CD4-positive, alpha-beta T cell treated with Interleukin-6 for 4 hours (primary cell): ENCODE results near the gene MACROD2.

Experiments
- DNase-seq: peaks from one replicate; pipeline ENCODE4 v3.0.0-alpha.2; 2020; ENCODE audit warnings: mixed read lengths

MACROD2 gene

GRCh38 chr20:15674253-15675060 is 1679.1 kb downstream of the MACROD2 start:
- DNase-seq: no peak

- no peak for DNase-seq
These were observed 1679.8 kb downstream of the MACROD2 start for GRCh38 chr20:15675061-15675514.

- DNase-seq: no peak
These were observed 1680.6 kb downstream of the MACROD2 start for GRCh38 chr20:15675813-15676484.

GRCh38 chr20:15676815-15677214 is 1681.5 kb downstream of the MACROD2 start:
- no peak for DNase-seq

GRCh38 chr20:15682690-15683089 is 1687.4 kb downstream of the MACROD2 start:
- DNase-seq: no peak

- DNase-seq: no peak
These were observed 1697.3 kb downstream of the MACROD2 start for GRCh38 chr20:15692570-15692969.

- no peak for DNase-seq
These were observed 1704.3 kb downstream of the MACROD2 start for GRCh38 chr20:15699431-15700146.

- DNase-seq: no peak
These were observed 1704.9 kb downstream of the MACROD2 start for GRCh38 chr20:15700147-15700765.

GRCh38 chr20:15702161-15702560 is 1706.8 kb downstream of the MACROD2 start:
- no peak for DNase-seq

- DNase-seq: no peak
These were observed 1708.0 kb downstream of the MACROD2 start for GRCh38 chr20:15703171-15703911.

GRCh38 chr20:15705975-15706374 is 1710.7 kb downstream of the MACROD2 start:
- no peak for DNase-seq

- no peak for DNase-seq
These were observed 1711.4 kb downstream of the MACROD2 start for GRCh38 chr20:15706719-15707118.

- DNase-seq: peak; percentile 16
These were observed 1713.8 kb downstream of the MACROD2 start for GRCh38 chr20:15708984-15709598.

GRCh38 chr20:15710636-15711035 is 1715.3 kb downstream of the MACROD2 start:
- no peak for DNase-seq

- no peak for DNase-seq
These were observed 1715.9 kb downstream of the MACROD2 start for GRCh38 chr20:15711177-15711576.

- DNase-seq: no peak
These were observed 1720.9 kb downstream of the MACROD2 start for GRCh38 chr20:15716256-15716655.

GRCh38 chr20:15726416-15726815 is 1731.1 kb downstream of the MACROD2 start:
- DNase-seq: no peak

GRCh38 chr20:15734052-15734451 is 1738.7 kb downstream of the MACROD2 start:
- no peak for DNase-seq

GRCh38 chr20:15739035-15739434 is 1743.7 kb downstream of the MACROD2 start:
- DNase-seq: no peak

GRCh38 chr20:15740046-15740775 is 1744.9 kb downstream of the MACROD2 start:
- DNase-seq: no peak

- no peak for DNase-seq
These were observed 1746.8 kb downstream of the MACROD2 start for GRCh38 chr20:15742087-15742486.
